Loucy (cell line): Measurements from ENCODE around the gene TRPC3.

ENCODE experiments used
- CTCF ChIP-seq: fragments of 200-600 bp; sonication (generic); conservative IDR thresholded peaks from 2 replicates; pipeline ENCODE4 v1.5.1; 2014; ENCODE audit warnings: mild to moderate bottlenecking, antibody characterized with exemption, low read length
- EZH2phosphoT487 ChIP-seq: fragments of 200-600 bp; IDR thresholded peaks from 2 replicates; pipeline ENCODE4 v1.6.1; 2018; ENCODE audit warnings: antibody characterized with exemption, mild to moderate bottlenecking, moderate library complexity, borderline replicate concordance

- TF ChIP-seq CTCF (no peak), EZH2phosphoT487 (no peak)
Measured at GRCh38 chr4:121930304-121930703, 21.6 kb downstream of the TRPC3 start.
